AG04449 (cell line): Measurements from ENCODE around the gene GCM1.

Source experiments
- CTCF ChIA-PET: fragments of 350-600 bp; formaldehyde crosslinking; extraction: SDS; loops from one replicate; lab custom pipeline; 2021; ENCODE audit warnings: antibody characterized with exemption; lab: Yijun Ruan, JAX
- POLR2A ChIA-PET: fragments of 400-600, 350-600 bp; formaldehyde crosslinking; extraction: SDS; loops from one replicate; lab custom pipeline; 2020; ENCODE audit warnings: antibody characterized with exemption, inconsistent platforms; lab: Yijun Ruan, JAX
- DNase-seq: peaks from one replicate; pipeline ENCODE4 v3.0.0-alpha.2; 2010; ENCODE audit warnings: low read depth, low spot score
- H3K4me3 ChIP-seq: 2 replicates; pipeline ENCODE4 v1.5.1; 2011; ENCODE audit warnings: low read depth, mild to moderate bottlenecking, control low read depth, low read length
- TF ChIP-seq, protein P1 (sequence below): IDR thresholded peaks from one replicate; pipeline ENCODE4 v1.5.1; 2011; ENCODE audit warnings: mild to moderate bottlenecking, moderate library complexity, low read length, control low read depth, inconsistent platforms; ENCODE audit not compliant: insufficient read depth; ENCODE audit errors: missing control alignments

The GCM1 gene

DNA sequence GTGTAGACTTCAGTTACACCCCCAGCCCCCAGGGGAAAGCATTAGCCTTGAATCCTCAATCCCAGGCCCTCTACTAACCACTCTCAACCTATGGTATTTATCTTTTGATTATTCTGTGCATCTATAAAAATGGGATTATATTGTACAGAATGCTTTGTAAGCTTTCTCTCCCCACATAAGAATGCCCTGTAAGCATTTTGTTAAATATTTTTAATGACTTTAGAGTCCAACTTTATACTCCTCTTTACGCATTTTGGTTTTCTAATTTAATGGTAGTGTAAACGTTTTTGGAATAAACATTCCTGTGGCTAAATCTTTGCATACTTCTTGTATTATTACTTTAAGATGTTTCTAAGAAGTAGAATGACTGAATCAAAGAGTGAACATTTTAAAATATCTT lies 48.1 kb downstream of the GCM1 start:
- ChIA-PET POLR2A (no interaction called here), CTCF (interaction anchor here (0.6 to 2.2 kb wide), 2 partner anchors 172 to 384 kb away, joined by 3 to 8 read pairs; no protein-coding TSS in a partner anchor)
- TF ChIP-seq, protein P1, sequence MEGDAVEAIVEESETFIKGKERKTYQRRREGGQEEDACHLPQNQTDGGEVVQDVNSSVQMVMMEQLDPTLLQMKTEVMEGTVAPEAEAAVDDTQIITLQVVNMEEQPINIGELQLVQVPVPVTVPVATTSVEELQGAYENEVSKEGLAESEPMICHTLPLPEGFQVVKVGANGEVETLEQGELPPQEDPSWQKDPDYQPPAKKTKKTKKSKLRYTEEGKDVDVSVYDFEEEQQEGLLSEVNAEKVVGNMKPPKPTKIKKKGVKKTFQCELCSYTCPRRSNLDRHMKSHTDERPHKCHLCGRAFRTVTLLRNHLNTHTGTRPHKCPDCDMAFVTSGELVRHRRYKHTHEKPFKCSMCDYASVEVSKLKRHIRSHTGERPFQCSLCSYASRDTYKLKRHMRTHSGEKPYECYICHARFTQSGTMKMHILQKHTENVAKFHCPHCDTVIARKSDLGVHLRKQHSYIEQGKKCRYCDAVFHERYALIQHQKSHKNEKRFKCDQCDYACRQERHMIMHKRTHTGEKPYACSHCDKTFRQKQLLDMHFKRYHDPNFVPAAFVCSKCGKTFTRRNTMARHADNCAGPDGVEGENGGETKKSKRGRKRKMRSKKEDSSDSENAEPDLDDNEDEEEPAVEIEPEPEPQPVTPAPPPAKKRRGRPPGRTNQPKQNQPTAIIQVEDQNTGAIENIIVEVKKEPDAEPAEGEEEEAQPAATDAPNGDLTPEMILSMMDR = no peak
- no peak overlapping the region for H3K4me3 ChIP-seq
- DNase-seq = peak; percentile 7

DNA sequence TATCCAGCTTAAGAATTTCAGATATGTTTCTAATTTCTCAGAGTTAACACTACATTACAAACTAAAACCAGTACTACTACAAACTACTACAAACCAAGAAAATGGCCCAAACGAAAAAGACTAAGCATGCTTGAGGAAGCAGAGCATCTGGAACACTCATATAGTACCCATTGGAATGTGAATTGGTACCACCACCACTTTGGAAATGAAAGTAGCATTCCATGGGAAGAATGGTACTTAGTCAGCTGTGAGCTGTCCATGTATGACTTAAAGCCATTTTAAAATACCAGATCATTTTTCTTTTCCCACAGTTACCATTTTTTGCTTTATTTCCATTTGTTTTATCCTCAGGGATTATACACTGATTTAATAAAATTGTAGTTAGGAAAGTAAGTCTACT lies 52.9 kb downstream of the GCM1 start:
- CTCF ChIA-PET = interaction anchor here (1.0 to 1.7 kb wide), 2 partner anchors 388 to 632 kb away, joined by 3 to 5 read pairs; no protein-coding TSS in a partner anchor
- POLR2A ChIA-PET = no interaction called here
- H3K4me3 ChIP-seq = no peak overlapping the region

DNA sequence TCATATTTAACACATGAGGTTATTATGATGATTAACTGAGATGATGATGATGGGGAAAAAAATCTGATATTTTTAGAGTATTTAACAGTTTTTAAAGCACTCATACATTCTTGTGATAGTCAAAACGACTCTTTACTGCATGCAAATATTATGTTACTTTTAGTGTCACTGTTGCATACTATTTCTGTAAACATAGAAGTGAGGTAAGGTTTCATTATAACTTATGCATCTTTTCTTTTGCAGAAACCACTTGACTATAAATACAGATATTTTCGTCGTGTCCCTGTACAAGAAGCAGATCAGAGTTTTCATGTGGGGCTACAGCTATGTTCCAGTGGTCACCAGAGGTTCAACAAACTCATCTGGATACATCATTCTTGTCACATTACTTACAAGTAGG lies 53.4 kb downstream of the GCM1 start:
- no peak for DNase-seq
- H3K4me3 ChIP-seq = no peak overlapping the region
- TF ChIP-seq, protein P1 = no peak
- POLR2A ChIA-PET = no interaction called here
- CTCF ChIA-PET = interaction anchor here (1.0 to 1.7 kb wide), 2 partner anchors 389 to 633 kb away, joined by 3 to 5 read pairs; no protein-coding TSS in a partner anchor

More for the DNA sequence above, 52.9 kb downstream of the GCM1 start:
- TF ChIP-seq, protein P1 = no peak
- DNase-seq = peak; percentile 7

DNA sequence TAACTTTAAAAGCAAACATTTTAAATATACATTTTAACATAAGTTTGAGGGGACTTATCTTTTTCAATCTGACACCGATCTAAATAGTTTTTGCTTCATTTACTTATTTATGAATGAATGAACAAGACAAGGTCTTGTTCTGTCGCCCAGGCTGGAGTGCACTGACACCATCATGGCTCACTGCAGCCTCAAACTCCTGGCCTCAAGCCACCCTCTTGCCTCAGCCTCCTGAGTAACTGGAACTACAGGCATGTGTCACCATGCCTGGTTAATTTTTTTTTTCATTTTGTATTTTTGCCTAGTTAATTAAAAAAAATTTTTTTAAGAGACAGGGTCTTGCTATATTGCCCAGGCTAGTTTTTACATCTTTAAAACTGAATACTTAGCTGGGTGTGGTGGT lies 58.1 kb downstream of the GCM1 start:
- POLR2A ChIA-PET = no interaction called here
- TF ChIP-seq, protein P1 = no peak
- CTCF ChIA-PET = no interaction called here
- H3K4me3 ChIP-seq = no peak overlapping the region
- no peak for DNase-seq

DNA sequence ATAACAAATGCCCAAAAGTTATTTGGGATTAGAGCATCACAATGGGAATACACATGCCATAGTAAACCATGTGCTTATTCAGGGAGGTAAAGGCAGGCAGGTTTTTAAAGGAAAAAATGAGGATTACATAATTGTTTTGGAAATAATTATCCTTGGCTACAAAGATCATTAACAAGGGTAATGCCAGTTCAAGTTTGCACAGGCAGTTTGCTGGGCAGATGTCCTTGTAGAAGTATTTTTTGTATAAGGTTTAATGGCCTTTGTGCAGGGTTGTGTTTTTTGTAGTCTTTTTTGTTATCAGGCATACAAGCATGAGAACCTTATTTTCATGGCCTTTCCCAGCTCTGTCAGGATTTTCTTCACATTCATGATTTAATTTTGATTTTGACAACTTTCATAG lies 58.7 kb downstream of the GCM1 start:
- no peak for DNase-seq
- ChIA-PET POLR2A (no interaction called here), CTCF (no interaction called here)
- no peak overlapping the region for H3K4me3 ChIP-seq
- TF ChIP-seq, protein P1 = no peak

DNA sequence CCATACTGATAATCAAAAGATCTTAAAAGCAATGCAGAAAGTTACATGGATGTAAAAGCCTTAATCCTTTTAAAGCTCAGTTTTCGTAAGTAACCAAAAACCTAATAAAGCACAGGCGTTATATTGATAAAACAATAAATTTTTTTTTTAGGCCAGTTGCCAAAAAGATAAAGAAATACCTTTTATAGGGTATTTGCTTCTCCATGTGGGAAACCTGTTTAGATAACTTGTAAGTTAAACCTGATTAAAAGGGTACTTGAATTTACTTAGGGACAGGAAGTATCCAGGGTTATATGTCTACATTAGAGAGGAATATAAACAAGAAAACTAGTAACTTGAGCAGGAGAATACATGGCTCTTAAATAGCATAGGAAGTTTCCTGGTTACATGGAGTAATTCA lies 62.3 kb downstream of the GCM1 start:
- ChIA-PET CTCF (no interaction called here), POLR2A (no interaction called here)
- no peak for DNase-seq

More for the DNA sequence above, 62.3 kb downstream of the GCM1 start:
- TF ChIP-seq, protein P1 = no peak
- H3K4me3 ChIP-seq = no peak overlapping the region
